H54 (cell line): ENCODE results near the gene PRKCB.

Experiments
- DNase-seq: peaks from one replicate; pipeline ENCODE4 v3.0.0; 2011; ENCODE audit warnings: low spot score, mixed read lengths; ENCODE audit not compliant: insufficient read length
- FAIRE-seq: peaks from 3 replicates; lab custom pipeline; 2011; peaks lifted over from hg19 to GRCh38; lab: Jason Lieb, UNC
- POLR2A ChIP-seq: IDR thresholded peaks from 2 replicates; pipeline ENCODE4 v1.6.1; 2011; ENCODE audit warnings: low read depth, mild to moderate bottlenecking, low read length

PRKCB gene

GRCh38 chr16:23955088-23955487 lies 119.3 kb downstream of the PRKCB start:
- FAIRE-seq = no peak
- DNase-seq = no peak
- TF ChIP-seq POLR2A = no peak

GRCh38 chr16:23957287-23957686 lies 121.5 kb downstream of the PRKCB start:
- no peak for TF ChIP-seq POLR2A
- DNase-seq (no peak), FAIRE-seq (no peak)

- no peak for FAIRE-seq
- no peak for TF ChIP-seq POLR2A
Observed at GRCh38 chr16:23959072-23959751, 123.4 kb downstream of the PRKCB start.

GRCh38 chr16:23959752-23960072 lies 123.9 kb downstream of the PRKCB start:
- DNase-seq (no peak), FAIRE-seq (no peak)
- no peak for TF ChIP-seq POLR2A

More at GRCh38 chr16:23959072-23959751, 123.4 kb downstream of the PRKCB start:
- no peak for DNase-seq

GRCh38 chr16:23960081-23960885 lies 124.5 kb downstream of the PRKCB start:
- no peak for FAIRE-seq
- no peak for TF ChIP-seq POLR2A

GRCh38 chr16:23962001-23962400 lies 126.2 kb downstream of the PRKCB start:
- TF ChIP-seq POLR2A = no peak
- DNase-seq (no peak), FAIRE-seq (no peak)

More at GRCh38 chr16:23960081-23960885, 124.5 kb downstream of the PRKCB start:
- DNase-seq = no peak

- TF ChIP-seq POLR2A = no peak
- no peak for DNase-seq
- FAIRE-seq = no peak
Observed at GRCh38 chr16:23964136-23964535, 128.4 kb downstream of the PRKCB start.

GRCh38 chr16:23965137-23965733 lies 129.5 kb downstream of the PRKCB start:
- FAIRE-seq = no peak
- TF ChIP-seq POLR2A = no peak
- no peak for DNase-seq

GRCh38 chr16:23966597-23967394 lies 131.0 kb downstream of the PRKCB start:
- no peak for TF ChIP-seq POLR2A
- FAIRE-seq (no peak), DNase-seq (no peak)

GRCh38 chr16:23967775-23968174 lies 132.0 kb downstream of the PRKCB start:
- TF ChIP-seq POLR2A = no peak
- DNase-seq = no peak
- no peak for FAIRE-seq

- no peak for TF ChIP-seq POLR2A
- FAIRE-seq (no peak), DNase-seq (no peak)
Observed at GRCh38 chr16:23968176-23968575, 132.4 kb downstream of the PRKCB start.

GRCh38 chr16:23969468-23970297 lies 133.9 kb downstream of the PRKCB start:
- DNase-seq (no peak), FAIRE-seq (no peak)
- TF ChIP-seq POLR2A = no peak

GRCh38 chr16:23974223-23974622 lies 138.4 kb downstream of the PRKCB start:
- TF ChIP-seq POLR2A = no peak
- DNase-seq = no peak
- FAIRE-seq = no peak
